ENCODE results near the gene DNAJC11. TPM values are rescaled to one million over a fixed set of nuclear protein-coding genes. Genes with fewer than 3 reads are reported as not detected.

The DNAJC11 gene
- total RNA-seq, 1 experiment from 2014 or later: 102 TPM

DNA sequence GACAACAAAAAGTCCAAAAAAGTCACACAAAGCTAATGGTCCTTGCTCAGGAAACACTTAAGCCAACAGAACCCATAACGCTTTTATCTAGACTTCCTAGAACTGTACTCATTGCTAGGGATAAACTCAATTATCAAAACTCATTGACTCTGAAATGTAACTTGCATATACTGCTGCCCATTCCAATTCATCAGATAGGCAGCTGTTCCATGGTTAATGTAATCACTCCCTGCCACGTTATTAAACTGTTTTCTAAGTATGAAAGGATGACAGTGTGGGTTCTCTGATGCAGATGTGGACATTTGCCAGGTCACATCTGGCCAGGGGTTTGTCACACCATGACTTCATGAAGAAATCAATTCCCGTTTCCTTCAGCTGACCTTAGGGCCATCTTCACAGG lies 30.3 kb upstream of the DNAJC11 start:
- Mint-ChIP-seq H3K4me3 (no peak overlapping the region), H3K4me1 (peaks cover 24% of the 10 kb centered on the region), H3K27ac (no peak overlapping the region), H3K9me3 (no peaks in the 10 kb centered on the region), H3K36me3 (no peaks in the 10 kb centered on the region), H3K27me3 (ENCODE audit: low read depth) (peaks cover 1% of the 10 kb centered on the region; the same call in 1 of the 2 replicates)
- ChIA-PET CTCF (no interaction called here), POLR2A (no interaction called here)
- no peak for DNase-seq (ENCODE audit: low spot score)
- ATAC-seq: no peak
- TF ChIP-seq, protein P1, sequence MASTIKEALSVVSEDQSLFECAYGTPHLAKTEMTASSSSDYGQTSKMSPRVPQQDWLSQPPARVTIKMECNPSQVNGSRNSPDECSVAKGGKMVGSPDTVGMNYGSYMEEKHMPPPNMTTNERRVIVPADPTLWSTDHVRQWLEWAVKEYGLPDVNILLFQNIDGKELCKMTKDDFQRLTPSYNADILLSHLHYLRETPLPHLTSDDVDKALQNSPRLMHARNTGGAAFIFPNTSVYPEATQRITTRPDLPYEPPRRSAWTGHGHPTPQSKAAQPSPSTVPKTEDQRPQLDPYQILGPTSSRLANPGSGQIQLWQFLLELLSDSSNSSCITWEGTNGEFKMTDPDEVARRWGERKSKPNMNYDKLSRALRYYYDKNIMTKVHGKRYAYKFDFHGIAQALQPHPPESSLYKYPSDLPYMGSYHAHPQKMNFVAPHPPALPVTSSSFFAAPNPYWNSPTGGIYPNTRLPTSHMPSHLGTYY (CRISPR knock-in tag; IDR thresholded peaks at IDR 0.05): no peak
- TF ChIP-seq FOXK1 (CRISPR knock-in tag; IDR thresholded peaks at IDR 0.05): no peak
- TF ChIP-seq ZNF671 (CRISPR knock-in tag; IDR thresholded peaks at IDR 0.05): no peak
- no peak for TF ChIP-seq CREB1 (CRISPR knock-in tag; IDR thresholded peaks at IDR 0.05)
- TF ChIP-seq, protein P2, sequence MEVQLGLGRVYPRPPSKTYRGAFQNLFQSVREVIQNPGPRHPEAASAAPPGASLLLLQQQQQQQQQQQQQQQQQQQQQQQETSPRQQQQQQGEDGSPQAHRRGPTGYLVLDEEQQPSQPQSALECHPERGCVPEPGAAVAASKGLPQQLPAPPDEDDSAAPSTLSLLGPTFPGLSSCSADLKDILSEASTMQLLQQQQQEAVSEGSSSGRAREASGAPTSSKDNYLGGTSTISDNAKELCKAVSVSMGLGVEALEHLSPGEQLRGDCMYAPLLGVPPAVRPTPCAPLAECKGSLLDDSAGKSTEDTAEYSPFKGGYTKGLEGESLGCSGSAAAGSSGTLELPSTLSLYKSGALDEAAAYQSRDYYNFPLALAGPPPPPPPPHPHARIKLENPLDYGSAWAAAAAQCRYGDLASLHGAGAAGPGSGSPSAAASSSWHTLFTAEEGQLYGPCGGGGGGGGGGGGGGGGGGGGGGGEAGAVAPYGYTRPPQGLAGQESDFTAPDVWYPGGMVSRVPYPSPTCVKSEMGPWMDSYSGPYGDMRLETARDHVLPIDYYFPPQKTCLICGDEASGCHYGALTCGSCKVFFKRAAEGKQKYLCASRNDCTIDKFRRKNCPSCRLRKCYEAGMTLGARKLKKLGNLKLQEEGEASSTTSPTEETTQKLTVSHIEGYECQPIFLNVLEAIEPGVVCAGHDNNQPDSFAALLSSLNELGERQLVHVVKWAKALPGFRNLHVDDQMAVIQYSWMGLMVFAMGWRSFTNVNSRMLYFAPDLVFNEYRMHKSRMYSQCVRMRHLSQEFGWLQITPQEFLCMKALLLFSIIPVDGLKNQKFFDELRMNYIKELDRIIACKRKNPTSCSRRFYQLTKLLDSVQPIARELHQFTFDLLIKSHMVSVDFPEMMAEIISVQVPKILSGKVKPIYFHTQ (CRISPR knock-in tag; IDR thresholded peaks at IDR 0.05): no peak
- TF ChIP-seq ZNF219 (CRISPR knock-in tag; IDR thresholded peaks at IDR 0.05; ENCODE audit: borderline replicate concordance): no peak
- TF ChIP-seq, protein P3, sequence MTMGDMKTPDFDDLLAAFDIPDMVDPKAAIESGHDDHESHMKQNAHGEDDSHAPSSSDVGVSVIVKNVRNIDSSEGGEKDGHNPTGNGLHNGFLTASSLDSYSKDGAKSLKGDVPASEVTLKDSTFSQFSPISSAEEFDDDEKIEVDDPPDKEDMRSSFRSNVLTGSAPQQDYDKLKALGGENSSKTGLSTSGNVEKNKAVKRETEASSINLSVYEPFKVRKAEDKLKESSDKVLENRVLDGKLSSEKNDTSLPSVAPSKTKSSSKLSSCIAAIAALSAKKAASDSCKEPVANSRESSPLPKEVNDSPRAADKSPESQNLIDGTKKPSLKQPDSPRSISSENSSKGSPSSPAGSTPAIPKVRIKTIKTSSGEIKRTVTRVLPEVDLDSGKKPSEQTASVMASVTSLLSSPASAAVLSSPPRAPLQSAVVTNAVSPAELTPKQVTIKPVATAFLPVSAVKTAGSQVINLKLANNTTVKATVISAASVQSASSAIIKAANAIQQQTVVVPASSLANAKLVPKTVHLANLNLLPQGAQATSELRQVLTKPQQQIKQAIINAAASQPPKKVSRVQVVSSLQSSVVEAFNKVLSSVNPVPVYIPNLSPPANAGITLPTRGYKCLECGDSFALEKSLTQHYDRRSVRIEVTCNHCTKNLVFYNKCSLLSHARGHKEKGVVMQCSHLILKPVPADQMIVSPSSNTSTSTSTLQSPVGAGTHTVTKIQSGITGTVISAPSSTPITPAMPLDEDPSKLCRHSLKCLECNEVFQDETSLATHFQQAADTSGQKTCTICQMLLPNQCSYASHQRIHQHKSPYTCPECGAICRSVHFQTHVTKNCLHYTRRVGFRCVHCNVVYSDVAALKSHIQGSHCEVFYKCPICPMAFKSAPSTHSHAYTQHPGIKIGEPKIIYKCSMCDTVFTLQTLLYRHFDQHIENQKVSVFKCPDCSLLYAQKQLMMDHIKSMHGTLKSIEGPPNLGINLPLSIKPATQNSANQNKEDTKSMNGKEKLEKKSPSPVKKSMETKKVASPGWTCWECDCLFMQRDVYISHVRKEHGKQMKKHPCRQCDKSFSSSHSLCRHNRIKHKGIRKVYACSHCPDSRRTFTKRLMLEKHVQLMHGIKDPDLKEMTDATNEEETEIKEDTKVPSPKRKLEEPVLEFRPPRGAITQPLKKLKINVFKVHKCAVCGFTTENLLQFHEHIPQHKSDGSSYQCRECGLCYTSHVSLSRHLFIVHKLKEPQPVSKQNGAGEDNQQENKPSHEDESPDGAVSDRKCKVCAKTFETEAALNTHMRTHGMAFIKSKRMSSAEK (CRISPR knock-in tag; IDR thresholded peaks at IDR 0.05; ENCODE audit: borderline replicate concordance): no peak
- TF ChIP-seq, protein P4, sequence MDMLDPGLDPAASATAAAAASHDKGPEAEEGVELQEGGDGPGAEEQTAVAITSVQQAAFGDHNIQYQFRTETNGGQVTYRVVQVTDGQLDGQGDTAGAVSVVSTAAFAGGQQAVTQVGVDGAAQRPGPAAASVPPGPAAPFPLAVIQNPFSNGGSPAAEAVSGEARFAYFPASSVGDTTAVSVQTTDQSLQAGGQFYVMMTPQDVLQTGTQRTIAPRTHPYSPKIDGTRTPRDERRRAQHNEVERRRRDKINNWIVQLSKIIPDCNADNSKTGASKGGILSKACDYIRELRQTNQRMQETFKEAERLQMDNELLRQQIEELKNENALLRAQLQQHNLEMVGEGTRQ (CRISPR knock-in tag; IDR thresholded peaks at IDR 0.05): no peak
- TF ChIP-seq, protein P5, sequence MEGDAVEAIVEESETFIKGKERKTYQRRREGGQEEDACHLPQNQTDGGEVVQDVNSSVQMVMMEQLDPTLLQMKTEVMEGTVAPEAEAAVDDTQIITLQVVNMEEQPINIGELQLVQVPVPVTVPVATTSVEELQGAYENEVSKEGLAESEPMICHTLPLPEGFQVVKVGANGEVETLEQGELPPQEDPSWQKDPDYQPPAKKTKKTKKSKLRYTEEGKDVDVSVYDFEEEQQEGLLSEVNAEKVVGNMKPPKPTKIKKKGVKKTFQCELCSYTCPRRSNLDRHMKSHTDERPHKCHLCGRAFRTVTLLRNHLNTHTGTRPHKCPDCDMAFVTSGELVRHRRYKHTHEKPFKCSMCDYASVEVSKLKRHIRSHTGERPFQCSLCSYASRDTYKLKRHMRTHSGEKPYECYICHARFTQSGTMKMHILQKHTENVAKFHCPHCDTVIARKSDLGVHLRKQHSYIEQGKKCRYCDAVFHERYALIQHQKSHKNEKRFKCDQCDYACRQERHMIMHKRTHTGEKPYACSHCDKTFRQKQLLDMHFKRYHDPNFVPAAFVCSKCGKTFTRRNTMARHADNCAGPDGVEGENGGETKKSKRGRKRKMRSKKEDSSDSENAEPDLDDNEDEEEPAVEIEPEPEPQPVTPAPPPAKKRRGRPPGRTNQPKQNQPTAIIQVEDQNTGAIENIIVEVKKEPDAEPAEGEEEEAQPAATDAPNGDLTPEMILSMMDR (IDR thresholded peaks at IDR 0.05): no peak
- no peak for TF ChIP-seq EMX1 (CRISPR knock-in tag; IDR thresholded peaks at IDR 0.05)

DNA sequence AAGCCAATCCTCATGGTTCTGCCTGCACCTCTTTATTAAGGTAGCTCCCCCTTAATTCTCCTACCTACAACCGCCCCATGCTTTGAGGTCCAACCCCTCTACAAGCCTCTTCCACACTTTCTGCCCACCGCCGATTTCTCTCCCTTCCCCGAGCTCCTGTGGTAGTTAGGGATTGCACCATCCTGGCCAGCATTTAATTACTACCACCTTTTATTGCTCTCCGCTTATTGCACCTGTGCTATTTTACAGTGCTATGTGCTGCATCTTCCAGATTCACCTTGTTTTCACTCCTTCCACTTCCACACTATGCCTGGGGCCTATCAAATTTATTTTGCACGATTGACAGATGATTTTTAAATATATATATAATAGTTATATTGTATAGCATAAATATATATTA lies 29.3 kb upstream of the DNAJC11 start:
- CTCF ChIA-PET: interaction anchor here (0.7 to 1.2 kb wide), 4 partner anchors 11 to 477 kb away, joined by 3 to 6 read pairs (median 4); partner anchors contain the start of gene DNAJC11
- H3K27ac Mint-ChIP-seq: no peak overlapping the region
- TF ChIP-seq, protein P6, sequence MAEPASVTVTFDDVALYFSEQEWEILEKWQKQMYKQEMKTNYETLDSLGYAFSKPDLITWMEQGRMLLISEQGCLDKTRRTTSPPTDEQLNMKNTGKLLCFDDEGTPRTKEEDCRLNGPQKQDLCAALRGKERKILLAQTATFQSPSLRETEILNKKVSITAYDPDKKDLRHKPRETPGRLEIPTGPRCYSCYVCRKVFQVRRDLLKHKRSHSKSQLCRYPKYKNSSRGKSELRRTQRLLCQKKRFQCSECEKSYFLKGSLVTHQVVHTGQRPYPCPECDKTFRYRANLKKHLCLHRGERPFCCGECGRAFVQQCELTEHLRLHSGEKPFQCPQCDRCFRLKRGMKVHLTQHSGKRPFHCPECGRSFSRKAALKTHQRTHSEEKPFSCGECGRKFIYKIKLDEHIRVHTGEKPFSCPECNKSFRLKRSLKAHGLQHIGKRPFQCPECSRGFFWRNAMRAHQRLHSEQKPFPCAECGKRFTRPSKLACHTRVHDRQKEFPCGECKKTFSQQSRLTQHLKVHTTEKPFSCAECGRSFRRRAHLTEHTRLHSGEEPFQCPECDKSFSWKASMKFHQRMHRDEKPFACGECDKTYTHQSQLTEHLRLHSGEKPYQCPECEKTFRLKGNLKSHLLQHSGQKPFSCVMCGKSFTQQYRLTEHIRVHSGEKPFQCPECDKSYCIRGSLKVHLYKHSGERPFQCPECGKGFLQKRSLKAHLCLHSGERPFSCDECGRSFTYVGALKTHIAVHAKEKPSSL (CRISPR knock-in tag; conservative IDR thresholded peaks at IDR 0.05): no peak
- TF ChIP-seq, protein P7, sequence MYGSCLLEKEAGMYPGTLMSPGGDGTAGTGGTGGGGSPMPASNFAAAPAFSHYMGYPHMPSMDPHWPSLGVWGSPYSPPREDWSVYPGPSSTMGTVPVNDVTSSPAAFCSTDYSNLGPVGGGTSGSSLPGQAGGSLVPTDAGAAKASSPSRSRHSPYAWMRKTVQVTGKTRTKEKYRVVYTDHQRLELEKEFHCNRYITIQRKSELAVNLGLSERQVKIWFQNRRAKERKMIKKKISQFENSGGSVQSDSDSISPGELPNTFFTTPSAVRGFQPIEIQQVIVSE (CRISPR knock-in tag; IDR thresholded peaks at IDR 0.05; ENCODE audit: borderline replicate concordance): no peak
- no peak overlapping the region for H3K4me3 Mint-ChIP-seq
- DNase-seq (ENCODE audit: low spot score) (no peak), ATAC-seq (no peak)
- H3K27me3 Mint-ChIP-seq (ENCODE audit: low read depth): peaks cover 7% of the 10 kb centered on the region
- POLR2A ChIA-PET: no interaction called here
- no peaks in the 10 kb centered on the region for H3K9me3 Mint-ChIP-seq
- no peaks in the 10 kb centered on the region for H3K36me3 Mint-ChIP-seq
- H3K4me1 Mint-ChIP-seq: peaks cover 22% of the 10 kb centered on the region

Data from WTC11 (cell line).